ENCODE measurements around the gene VAV3.

DNA sequence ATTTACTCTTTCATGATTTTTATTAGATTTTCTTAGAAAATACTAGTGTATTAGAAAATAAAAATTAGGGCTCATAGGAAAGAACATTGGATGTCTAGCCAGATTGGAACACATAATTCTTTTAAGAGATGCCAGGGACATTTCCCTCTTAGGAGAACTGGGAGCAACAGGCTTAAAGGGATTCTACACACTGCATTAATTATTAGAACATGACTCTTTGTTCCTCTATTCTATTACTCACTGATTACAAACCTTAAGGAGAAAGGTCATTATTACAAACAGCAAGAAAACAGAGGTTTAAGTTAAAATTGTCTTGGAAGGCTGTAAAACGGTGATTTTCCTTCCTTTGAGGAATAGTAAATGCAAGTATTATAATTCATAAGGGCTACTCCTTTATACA lies 32.9 kb upstream of the VAV3 start:
- TF ChIP-seq POLR2AphosphoS5 (IDR thresholded peaks at IDR 0.05; ENCODE audit: low read depth, low read length) (no peak), MXI1 (IDR thresholded peaks at IDR 0.05; ENCODE audit: low read depth, low read length) (no peak), SIN3A (IDR thresholded peaks at IDR 0.05; ENCODE audit: borderline replicate concordance, low read depth, low read length) (no peak), NFIC (IDR thresholded peaks at IDR 0.05; ENCODE audit: borderline replicate concordance) (no peak), EZH2phosphoT487 (IDR thresholded peaks at IDR 0.05; ENCODE audit: borderline replicate concordance, low read depth) (no peak), TEAD4 (IDR thresholded peaks at IDR 0.05; ENCODE audit: borderline replicate concordance, insufficient read depth) (no peak), TAF1 (IDR thresholded peaks at IDR 0.05; ENCODE audit: borderline replicate concordance, low read depth, low read length) (no peak), SMC3 (IDR thresholded peaks at IDR 0.05; ENCODE audit: low read depth, low read length) (no peak), EP300 (IDR thresholded peaks at IDR 0.05; ENCODE audit: borderline replicate concordance in 1 of 2, low read depth in 1 of 2, low read length in 1 of 2) (no peak), NRF1 (IDR thresholded peaks at IDR 0.05; ENCODE audit: low read depth, low read length) (no peak)
- TF ChIP-seq, protein P1, sequence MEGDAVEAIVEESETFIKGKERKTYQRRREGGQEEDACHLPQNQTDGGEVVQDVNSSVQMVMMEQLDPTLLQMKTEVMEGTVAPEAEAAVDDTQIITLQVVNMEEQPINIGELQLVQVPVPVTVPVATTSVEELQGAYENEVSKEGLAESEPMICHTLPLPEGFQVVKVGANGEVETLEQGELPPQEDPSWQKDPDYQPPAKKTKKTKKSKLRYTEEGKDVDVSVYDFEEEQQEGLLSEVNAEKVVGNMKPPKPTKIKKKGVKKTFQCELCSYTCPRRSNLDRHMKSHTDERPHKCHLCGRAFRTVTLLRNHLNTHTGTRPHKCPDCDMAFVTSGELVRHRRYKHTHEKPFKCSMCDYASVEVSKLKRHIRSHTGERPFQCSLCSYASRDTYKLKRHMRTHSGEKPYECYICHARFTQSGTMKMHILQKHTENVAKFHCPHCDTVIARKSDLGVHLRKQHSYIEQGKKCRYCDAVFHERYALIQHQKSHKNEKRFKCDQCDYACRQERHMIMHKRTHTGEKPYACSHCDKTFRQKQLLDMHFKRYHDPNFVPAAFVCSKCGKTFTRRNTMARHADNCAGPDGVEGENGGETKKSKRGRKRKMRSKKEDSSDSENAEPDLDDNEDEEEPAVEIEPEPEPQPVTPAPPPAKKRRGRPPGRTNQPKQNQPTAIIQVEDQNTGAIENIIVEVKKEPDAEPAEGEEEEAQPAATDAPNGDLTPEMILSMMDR (IDR thresholded peaks at IDR 0.05) = no peak
- TF ChIP-seq, protein P2, sequence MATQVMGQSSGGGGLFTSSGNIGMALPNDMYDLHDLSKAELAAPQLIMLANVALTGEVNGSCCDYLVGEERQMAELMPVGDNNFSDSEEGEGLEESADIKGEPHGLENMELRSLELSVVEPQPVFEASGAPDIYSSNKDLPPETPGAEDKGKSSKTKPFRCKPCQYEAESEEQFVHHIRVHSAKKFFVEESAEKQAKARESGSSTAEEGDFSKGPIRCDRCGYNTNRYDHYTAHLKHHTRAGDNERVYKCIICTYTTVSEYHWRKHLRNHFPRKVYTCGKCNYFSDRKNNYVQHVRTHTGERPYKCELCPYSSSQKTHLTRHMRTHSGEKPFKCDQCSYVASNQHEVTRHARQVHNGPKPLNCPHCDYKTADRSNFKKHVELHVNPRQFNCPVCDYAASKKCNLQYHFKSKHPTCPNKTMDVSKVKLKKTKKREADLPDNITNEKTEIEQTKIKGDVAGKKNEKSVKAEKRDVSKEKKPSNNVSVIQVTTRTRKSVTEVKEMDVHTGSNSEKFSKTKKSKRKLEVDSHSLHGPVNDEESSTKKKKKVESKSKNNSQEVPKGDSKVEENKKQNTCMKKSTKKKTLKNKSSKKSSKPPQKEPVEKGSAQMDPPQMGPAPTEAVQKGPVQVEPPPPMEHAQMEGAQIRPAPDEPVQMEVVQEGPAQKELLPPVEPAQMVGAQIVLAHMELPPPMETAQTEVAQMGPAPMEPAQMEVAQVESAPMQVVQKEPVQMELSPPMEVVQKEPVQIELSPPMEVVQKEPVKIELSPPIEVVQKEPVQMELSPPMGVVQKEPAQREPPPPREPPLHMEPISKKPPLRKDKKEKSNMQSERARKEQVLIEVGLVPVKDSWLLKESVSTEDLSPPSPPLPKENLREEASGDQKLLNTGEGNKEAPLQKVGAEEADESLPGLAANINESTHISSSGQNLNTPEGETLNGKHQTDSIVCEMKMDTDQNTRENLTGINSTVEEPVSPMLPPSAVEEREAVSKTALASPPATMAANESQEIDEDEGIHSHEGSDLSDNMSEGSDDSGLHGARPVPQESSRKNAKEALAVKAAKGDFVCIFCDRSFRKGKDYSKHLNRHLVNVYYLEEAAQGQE (IDR thresholded peaks at IDR 0.05; ENCODE audit: low read depth, low read length) = no peak
- TF ChIP-seq, protein P3, sequence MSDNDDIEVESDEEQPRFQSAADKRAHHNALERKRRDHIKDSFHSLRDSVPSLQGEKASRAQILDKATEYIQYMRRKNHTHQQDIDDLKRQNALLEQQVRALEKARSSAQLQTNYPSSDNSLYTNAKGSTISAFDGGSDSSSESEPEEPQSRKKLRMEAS (IDR thresholded peaks at IDR 0.05; ENCODE audit: low read depth) = no peak
